Measurements from ENCODE around the gene CALML5. TPM values are rescaled to one million over a fixed set of nuclear protein-coding genes. Genes with fewer than 3 reads are reported as not detected.

Gene CALML5
- total RNA-seq, 2 donors from 2014 or later, result not detected

GRCh38 chr10:5512331-5512730 lies 13.0 kb upstream of the CALML5 start:
- Histone ChIP-seq H3K4me1 (no peaks in the 10 kb centered on the region), H3K4me3 (no peak overlapping the region), H3K36me3 (replicated peaks in 1 of 2; ENCODE audit: insufficient read depth in 1 of 2, low read depth in 2 of 2) (no peaks in the 10 kb centered on the region), H3K9me3 (no peaks in the 10 kb centered on the region), H3K27me3 (no peaks in the 10 kb centered on the region), H3K27ac (no peak overlapping the region)
- no peak for ATAC-seq
- WGBS, 2 donors, result 92 to 93% methylated on average over 25 of the region's 25 CpGs
- DNase-seq, result no peak
- TF ChIP-seq CTCF (IDR thresholded peaks at IDR 0.05) (no peak), POLR2A (IDR thresholded peaks at IDR 0.05) (no peak)
- intact Hi-C loops (cut with DNase I), result no loop called here

DNA sequence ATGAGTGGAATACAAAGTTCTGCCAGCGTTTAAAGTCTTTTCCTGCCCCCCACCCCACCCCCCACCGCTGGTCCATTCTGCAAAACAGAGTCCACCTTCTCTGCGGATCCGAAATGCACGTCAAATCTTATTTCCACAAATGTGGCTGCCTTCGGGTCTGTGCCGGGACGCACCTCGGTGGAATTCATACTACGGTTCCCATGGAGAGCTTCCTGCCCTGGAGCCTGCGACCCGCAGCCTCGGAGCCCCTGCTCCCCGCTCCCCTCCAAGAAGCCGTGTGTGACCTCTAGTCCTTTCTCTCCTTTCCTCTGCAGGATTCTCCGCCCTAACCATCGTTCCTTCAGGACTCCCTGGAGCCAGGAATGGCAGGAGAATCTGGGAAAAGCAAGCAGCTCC lies 12.5 kb upstream of the CALML5 start:
- Histone ChIP-seq H3K36me3 (replicated peaks in 1 of 2; ENCODE audit: insufficient read depth in 1 of 2, low read depth in 2 of 2) (no peaks in the 10 kb centered on the region), H3K27ac (no peak overlapping the region), H3K27me3 (no peaks in the 10 kb centered on the region), H3K4me3 (no peak overlapping the region), H3K4me1 (no peaks in the 10 kb centered on the region), H3K9me3 (no peaks in the 10 kb centered on the region)
- WGBS, 2 donors, result 84 to 90% methylated on average over 16 to 17 of the region's 17 CpGs
- TF ChIP-seq CTCF (IDR thresholded peaks at IDR 0.05), result no peak
- TF ChIP-seq POLR2A (IDR thresholded peaks at IDR 0.05), result no peak
- ATAC-seq (no peak), DNase-seq (no peak)
- intact Hi-C loops (cut with DNase I), result no loop called here

DNA sequence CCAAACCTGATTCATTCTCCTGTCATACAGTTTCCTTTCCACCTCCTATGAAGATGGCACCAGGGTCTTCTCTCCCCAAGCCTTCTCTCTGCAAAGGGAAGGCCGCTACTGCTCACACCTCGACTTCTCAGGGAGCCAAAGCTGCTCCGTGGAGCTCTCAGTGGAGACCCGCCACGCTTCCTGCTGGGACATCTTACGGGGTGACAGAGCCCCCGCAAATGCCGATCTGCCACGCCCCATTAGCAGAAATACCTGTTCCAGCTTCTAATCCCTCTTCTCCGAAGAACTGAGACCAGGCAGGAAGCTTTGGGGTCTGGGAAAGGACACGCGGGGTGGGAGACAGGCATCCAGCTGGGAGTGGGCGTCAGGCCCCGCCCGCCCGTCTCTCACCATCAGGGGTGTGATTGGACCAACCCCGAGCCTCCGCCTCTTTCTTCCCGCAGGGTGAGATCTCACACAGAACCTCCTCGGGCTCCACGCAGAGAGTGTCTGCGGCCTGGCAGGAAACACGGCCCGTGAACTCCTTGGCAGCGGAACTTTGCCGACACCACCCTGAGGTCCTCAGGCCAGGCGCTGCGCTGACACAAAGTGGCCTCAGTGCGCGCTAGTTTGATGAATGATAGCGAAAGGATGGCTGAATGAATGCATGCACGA lies 12.0 kb upstream of the CALML5 start:
- intact Hi-C loops (cut with DNase I), result no loop called here

GRCh38 chr10:5510281-5511072 lies 11.1 kb upstream of the CALML5 start:
- no peak for ATAC-seq
- Histone ChIP-seq H3K4me3 (no peak overlapping the region), H3K9me3 (no peaks in the 10 kb centered on the region), H3K4me1 (peaks cover 11% of the 10 kb centered on the region), H3K27ac (no peak overlapping the region), H3K36me3 (replicated peaks in 1 of 2; ENCODE audit: insufficient read depth in 1 of 2, low read depth in 2 of 2) (no peaks in the 10 kb centered on the region), H3K27me3 (no peaks in the 10 kb centered on the region)
- no peak for DNase-seq
- WGBS, 2 donors, result 83 to 87% methylated on average over 16 of the region's 16 CpGs
- intact Hi-C loops (cut with DNase I), result no loop called here
- no peak for TF ChIP-seq CTCF (IDR thresholded peaks at IDR 0.05)
- TF ChIP-seq POLR2A (IDR thresholded peaks at IDR 0.05), result no peak

More for the DNA sequence above, 12.0 kb upstream of the CALML5 start:
- H3K4me1 ChIP-seq, result peaks cover 5% of the 10 kb centered on the region
- ATAC-seq (no peak), DNase-seq (no peak)
- H3K9me3 ChIP-seq, result no peaks in the 10 kb centered on the region
- H3K36me3 ChIP-seq (replicated peaks in 1 of 2; ENCODE audit: insufficient read depth in 1 of 2, low read depth in 2 of 2), result no peaks in the 10 kb centered on the region
- 94% methylated on average over 25 to 32 of the region's 32 CpGs for WGBS, 2 donors
- TF ChIP-seq POLR2A (IDR thresholded peaks at IDR 0.05) (no peak), CTCF (IDR thresholded peaks at IDR 0.05) (no peak)
- H3K27ac ChIP-seq, result no peak overlapping the region
- H3K4me3 ChIP-seq, result no peak overlapping the region
- H3K27me3 ChIP-seq, result no peaks in the 10 kb centered on the region

Measured in body of pancreas (tissue), 4 donors.